Ammon's horn (tissue), 1 donor: Measurements from ENCODE around the gene RNF128.
"Not testable (repeated sequence)": the region's sequence is repeated elsewhere in the genome, so short reads cannot be mapped to it uniquely, and the experiment has no call there.

ENCODE experiments used
- DNase-seq: peaks from one replicate; pipeline ENCODE4 v3.0.0-alpha.2; 2016; ENCODE audit warnings: low spot score

The RNF128 gene

DNA sequence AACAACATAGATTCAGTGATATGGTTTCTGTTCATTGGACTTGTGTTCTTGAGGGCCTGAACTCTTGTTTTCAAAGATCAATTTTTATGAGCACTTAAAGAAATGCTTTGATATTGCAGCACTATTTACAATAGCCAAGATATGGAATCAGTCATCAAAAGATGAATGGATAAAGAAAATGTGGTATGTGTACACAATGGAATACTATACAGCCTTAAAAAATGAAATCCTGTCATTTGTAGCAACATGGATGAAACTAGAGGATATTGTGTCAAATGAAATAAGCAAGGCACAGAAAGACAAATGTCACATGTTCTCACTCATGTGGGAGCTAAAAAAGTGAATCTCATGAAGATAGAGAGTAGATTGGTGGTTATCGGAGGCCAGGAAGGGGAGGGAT lies 21.9 kb downstream of the RNF128 start:
- DNase-seq, result no peak

DNA sequence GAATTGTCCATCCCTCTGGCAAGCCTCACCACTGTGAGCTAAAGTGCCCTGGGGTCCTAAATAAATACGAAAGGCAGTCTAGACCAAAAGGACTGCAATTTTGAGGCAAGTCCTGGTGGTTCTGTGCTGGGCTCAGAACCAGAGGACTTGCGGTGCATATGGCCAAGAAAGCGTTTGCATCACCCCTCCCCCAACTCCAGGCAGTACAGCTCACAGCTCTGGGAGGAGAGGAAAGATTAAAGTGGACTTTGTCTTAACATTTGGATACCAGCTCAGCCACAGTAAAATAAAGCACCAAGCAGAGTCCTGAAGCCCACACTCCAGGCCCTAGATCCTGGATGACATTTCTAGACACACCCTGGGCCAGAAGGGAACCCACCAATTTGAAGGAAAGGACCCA lies 24.9 kb downstream of the RNF128 start:
- DNase-seq, result no peak

DNA sequence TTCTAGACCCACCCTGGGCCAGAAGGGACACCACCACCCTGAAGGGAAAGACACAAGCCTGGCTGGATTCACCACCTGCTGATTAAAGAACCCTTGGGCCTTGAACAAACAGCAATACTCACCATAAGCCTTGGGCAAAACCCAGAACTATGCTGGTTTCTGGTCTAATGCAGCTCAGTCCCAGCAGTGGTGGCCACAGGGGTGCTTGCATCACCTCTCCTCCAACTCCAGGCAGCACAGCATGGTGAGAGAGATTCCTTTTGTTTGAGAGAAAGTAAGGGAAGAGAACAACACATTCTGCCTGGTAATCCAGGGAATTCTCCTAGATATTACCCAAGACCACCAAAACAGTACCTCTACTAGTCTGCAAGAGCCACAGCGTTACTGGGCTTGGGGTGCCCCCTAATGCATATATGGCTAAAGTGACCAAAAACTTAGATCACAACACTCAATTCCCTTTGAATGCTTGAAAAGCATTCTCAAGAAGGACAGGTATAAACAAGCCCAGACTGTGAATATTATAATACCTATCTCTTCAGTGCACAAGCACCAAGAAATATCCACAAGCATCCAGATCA lies 25.7 kb downstream of the RNF128 start:
- DNase-seq, result no peak

DNA sequence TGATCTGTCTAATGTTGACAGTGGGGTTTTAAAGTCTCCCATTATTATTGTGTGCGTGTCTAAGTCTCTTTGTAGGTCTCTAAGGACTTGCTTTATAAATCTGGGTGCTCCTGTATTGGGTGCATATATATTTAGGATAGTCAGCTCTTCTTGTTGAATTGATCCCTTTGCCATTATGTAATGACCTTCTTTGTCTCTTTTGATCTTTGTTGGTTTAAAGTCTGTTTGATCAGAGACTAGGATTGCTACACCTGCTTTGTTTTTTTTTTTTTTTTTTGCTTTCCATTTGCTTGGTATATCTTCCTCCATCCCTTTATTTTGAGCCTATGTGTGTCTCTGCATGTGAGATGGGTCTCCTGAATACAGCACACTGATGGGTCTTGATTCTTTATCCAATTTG lies 42.8 kb downstream of the RNF128 start:
- DNase-seq, result not testable (repeated sequence)

DNA sequence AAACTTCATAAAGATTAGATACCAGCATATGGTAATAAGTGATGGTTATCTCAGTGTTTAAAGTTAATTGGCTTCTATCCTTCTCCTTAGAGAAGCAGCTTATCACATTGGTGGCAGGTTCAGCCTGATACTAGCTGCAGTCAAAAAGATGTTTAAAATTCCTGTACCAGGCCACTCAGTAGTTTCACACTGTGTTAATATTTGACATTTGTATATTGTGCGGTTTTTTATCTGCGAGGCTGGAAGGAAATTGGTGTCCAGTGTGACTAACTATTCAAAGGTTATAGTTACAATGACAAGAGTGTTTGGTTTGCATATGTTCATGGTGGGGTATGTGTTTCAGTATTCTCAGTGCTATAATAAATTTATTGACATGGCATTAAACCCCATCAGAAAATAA lies 48.5 kb downstream of the RNF128 start:
- DNase-seq, result no peak

DNA sequence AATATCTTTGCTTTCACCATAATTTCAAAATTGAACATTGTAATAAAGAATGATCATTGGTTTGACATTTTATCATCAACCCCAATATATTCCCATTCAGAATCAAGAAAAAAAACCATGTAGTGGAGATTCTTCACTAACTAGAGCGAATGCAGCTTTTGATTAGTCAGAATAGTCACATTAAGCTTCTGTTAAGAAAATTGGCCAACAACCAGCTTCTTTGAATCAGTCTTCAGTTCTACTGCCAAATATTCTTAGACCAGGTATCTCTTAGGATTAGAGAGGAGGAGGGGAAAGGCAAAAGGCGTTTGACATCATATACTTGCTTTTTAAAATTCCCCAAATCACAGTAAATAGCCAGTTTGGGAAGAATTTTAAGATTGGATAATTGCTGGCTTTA lies 53.8 kb downstream of the RNF128 start:
- no peak for DNase-seq

DNA sequence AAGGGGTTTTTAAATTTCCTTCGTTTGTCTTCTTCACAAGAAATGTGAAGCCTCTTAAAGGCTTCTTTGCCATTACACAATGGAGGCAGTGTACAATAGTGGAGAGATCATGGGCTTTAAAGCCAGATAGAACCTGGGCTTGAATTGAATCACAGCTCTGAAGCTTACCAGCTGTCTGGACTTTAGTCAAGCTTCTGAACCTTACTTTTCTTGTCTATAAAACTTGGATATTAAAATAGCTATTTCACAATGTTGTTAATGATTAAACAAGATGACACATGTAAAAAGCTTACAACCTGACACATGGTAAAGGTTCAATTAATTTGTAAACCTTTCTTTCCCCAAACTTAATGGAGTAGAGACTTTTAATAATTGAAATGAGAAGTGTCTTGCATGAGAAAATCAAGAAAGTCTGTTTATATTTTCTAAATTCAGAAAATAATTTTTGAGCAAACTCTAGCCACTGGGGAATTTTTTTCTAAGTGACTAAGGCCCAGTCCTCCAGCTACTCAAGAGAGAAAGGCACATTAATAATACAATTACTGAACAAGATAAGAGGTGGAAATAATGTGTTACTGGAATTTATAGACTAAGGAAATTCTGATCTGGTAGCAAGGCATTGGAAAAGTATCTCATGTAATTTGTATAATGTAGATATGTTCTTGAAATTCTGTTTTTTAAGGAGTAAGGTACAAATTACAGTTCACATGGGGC lies 54.3 kb downstream of the RNF128 start:
- no peak for DNase-seq

DNA sequence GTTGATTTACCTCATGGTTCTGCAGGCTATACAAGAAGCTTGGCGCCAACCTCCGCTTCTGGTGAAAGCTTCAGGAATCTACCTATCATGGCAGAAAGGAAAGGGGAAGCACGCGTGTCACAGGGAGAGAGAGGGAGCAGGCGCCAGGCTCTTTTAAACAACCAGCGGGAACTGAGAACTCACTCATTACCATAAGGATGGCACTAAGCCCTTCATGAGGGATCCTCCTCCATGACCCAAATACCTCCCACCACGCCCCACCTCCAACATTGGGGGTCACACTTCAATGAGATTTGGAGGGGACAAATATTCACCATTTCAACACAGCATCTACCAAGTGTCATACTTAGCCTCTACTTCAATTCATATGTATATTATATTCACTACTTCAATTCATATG lies 57.2 kb downstream of the RNF128 start:
- DNase-seq, result no peak

DNA sequence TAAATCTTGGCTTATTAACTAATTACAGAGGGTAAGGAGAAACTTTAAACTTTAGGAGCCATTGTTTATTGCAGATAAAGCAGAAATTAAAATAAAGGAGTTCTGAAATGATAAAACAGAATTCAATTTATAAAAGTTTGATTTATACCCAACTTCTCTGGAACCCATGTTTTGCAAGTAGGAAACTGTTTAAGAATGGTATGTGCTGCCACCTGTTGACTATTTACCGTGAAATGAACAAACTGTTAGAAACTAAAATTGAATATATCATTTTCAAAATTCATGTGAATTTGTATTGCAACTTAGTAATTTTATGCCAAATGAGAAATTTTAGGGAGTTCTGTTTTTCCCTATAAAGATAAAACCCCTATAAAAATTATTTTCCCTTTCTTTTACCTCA lies 65.0 kb downstream of the RNF128 start:
- DNase-seq, result no peak

DNA sequence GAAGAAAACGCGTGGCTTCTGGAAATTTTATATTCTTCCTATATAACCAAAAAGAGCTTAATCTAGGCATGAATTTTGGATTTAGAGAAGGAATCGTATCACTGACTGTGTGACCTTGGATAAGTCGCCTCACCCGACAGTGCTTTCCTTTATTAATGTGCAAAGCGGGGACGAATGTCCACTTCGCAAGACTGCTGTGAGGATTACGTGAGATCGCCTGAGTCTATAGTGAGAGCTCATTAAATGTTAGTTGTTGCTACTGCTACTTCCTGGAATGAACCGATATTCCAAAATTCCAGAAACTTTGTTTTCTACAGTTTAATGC lies 75.5 kb downstream of the RNF128 start:
- peak; percentile 2 for DNase-seq

DNA sequence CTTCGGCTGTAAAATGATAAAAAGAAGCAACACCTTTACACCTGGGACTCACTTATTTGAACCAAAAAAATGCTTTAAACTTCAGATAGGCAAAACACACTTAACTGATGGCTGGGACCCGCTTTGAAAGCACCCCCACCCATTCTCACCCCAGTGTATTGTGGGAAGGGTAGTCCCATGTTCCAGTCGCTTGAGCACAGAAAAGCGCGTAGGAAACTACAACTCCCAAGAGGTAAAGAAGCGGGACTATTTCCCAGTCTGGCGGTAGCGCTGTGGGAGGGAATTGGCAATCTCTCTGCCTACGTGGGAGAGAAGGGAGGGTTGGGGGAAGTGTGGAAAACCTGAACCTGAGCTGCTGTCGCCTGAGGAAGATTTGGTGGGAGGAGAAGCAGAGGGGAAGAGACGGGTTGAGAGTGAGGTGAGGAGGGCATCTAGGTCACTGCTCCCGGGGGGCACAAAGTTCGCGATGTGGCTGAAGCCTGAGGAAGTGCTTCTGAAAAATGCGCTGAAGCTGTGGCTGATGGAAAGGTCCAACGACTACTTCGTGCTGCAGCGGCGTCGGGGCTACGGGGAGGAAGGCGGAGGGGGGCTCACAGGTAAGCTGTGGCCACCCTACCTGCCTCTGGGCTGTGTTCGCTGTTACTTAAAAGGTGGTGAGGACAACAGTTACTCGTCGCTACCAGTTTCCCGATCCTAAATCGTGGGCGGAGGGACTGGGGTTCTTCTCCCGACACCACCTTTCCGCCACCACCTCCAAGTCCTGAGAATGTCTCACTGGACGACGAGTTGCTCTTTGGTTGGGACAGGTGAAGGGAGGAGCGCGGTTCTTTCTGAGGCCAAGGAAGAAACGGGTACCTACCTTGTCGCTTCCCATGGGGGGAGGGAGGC lies 76.1 kb downstream of the RNF128 start, which contains the start of gene TBC1D8B:
TBC1D8B (plus strand) TSS at position 286 of the 888 bp plus-strand sequence; CDS start at position 467, 181 bp downstream.
- DNase-seq, result peak; percentile 91

DNA sequence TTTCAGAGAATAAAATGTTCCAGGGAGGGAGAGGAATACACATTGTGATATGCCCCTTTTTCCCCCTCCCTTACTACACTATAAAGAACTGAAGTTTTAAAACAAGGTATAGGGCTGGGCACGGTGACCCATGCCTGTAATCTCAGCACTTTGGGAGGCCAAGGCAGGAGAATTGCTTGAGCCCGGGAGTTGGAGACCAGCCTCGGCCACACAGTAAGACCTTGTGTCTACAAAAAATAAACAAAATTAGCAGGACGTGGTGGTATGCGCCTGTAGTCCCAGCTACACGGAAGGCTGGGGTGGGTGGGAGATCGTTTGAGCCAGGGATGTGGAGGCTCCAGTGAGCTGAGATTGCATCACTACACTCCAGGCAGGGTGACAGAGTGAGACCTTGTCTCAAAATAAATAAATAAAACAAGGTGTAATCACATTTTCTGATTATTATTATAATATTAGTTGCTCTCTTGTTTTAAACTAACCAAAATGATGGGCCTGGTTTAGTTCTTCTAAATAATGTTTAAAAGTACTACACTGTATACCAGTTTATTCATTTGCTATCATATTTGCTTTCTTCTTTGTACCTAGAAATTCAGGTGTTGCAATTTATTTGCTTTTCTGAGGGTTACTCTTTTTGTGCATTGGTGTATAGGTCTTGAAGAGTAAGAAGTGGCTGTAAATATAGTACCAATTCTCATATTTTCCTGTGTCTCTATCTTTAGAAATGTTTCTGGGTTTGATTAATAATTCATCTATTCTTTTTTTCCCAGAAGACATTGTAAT lies 84.8 kb downstream of the RNF128 start:
- no peak for DNase-seq

DNA sequence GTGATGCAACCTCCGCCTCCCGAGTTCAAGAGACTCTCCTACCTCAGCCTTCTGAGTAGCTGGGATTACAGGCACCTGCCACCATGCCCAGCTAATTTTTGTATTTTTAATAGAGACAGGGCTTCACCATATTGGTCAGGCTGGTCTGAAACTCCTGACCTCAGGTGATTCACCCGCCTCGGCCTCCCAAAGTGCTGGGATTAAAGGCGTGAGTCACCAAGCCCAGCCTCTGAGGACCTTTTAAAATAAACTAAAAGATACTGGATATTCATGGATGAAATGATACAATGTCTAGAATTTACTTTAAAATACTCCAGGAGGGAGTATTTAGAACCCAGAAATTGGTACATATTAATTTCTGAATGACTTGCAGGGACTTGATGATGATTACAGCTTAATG lies 86.4 kb downstream of the RNF128 start:
- DNase-seq, result not testable (repeated sequence)

DNA sequence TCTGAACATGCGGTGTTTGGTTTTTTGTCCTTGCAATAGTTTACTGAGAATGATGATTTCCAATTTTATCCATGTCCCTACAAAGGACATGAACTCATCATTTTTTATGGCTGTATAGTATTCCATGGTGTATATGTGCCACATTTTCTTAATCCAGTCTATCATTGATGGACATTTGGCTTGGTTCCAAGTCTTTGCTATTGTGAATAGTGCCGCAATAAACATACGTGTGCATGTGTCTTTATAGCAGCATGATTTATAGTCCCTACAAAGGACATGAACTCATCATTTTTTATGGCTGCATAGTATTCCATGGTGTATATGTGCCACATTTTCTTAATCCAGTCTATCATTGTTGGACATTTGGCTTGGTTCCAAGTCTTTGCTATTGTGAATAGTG lies 87.6 kb downstream of the RNF128 start:
- not testable (repeated sequence) for DNase-seq
